ENCODE results near the gene LPAR1. TPM values are rescaled to one million over a fixed set of nuclear protein-coding genes. Genes with fewer than 3 reads are reported as not detected.

LPAR1 gene
- total RNA-seq, 1 donor from 2014 or later, result 5.6 TPM

GRCh38 chr9:110979636-110980035 lies 58.6 kb downstream of the LPAR1 start:
- H3K36me3 Mint-ChIP-seq (ENCODE audit: low read depth, unreplicated experiment), result no peaks in the 10 kb centered on the region
- H3K4me1 Mint-ChIP-seq (ENCODE audit: unreplicated experiment), result peaks cover 33% of the 10 kb centered on the region
- H3K27me3 Mint-ChIP-seq (ENCODE audit: unreplicated experiment), result peaks cover 2% of the 10 kb centered on the region
- peak overlapping the region; percentile 0 for H3K4me3 Mint-ChIP-seq (ENCODE audit: unreplicated experiment)
- no peak for TF ChIP-seq CTCF (IDR thresholded peaks at IDR 0.05; ENCODE audit: unreplicated experiment)
- H3K27ac Mint-ChIP-seq (ENCODE audit: unreplicated experiment), result peak overlapping the region; percentile 74
- no peak for DNase-seq (ENCODE audit: low spot score)
- no peaks in the 10 kb centered on the region for H3K9me3 Mint-ChIP-seq (ENCODE audit: unreplicated experiment)

- no peak for DNase-seq (ENCODE audit: low spot score)
- Mint-ChIP-seq H3K4me3 (ENCODE audit: unreplicated experiment) (no peak overlapping the region), H3K36me3 (ENCODE audit: low read depth, unreplicated experiment) (no peaks in the 10 kb centered on the region), H3K27ac (ENCODE audit: unreplicated experiment) (peak overlapping the region; percentile 17), H3K9me3 (ENCODE audit: unreplicated experiment) (no peaks in the 10 kb centered on the region), H3K27me3 (ENCODE audit: unreplicated experiment) (peaks cover 2% of the 10 kb centered on the region), H3K4me1 (ENCODE audit: unreplicated experiment) (peaks cover 27% of the 10 kb centered on the region)
- no peak for TF ChIP-seq CTCF (IDR thresholded peaks at IDR 0.05; ENCODE audit: unreplicated experiment)
These were observed 59.8 kb downstream of the LPAR1 start for GRCh38 chr9:110978516-110978915.

GRCh38 chr9:110977259-110977709 lies 61.0 kb downstream of the LPAR1 start:
- DNase-seq (ENCODE audit: low spot score), result no peak
- Mint-ChIP-seq H3K27ac (ENCODE audit: unreplicated experiment) (no peak overlapping the region), H3K4me3 (ENCODE audit: unreplicated experiment) (no peak overlapping the region), H3K27me3 (ENCODE audit: unreplicated experiment) (peaks cover 2% of the 10 kb centered on the region), H3K9me3 (ENCODE audit: unreplicated experiment) (no peaks in the 10 kb centered on the region), H3K36me3 (ENCODE audit: low read depth, unreplicated experiment) (no peaks in the 10 kb centered on the region), H3K4me1 (ENCODE audit: unreplicated experiment) (peaks cover 27% of the 10 kb centered on the region)
- no peak for TF ChIP-seq CTCF (IDR thresholded peaks at IDR 0.05; ENCODE audit: unreplicated experiment)

- H3K36me3 Mint-ChIP-seq (ENCODE audit: low read depth, unreplicated experiment), result no peaks in the 10 kb centered on the region
- no peaks in the 10 kb centered on the region for H3K9me3 Mint-ChIP-seq (ENCODE audit: unreplicated experiment)
- H3K27ac Mint-ChIP-seq (ENCODE audit: unreplicated experiment), result no peak overlapping the region
- H3K4me3 Mint-ChIP-seq (ENCODE audit: unreplicated experiment), result no peak overlapping the region
- no peak for DNase-seq (ENCODE audit: low spot score)
- H3K4me1 Mint-ChIP-seq (ENCODE audit: unreplicated experiment), result peaks cover 27% of the 10 kb centered on the region
- H3K27me3 Mint-ChIP-seq (ENCODE audit: unreplicated experiment), result no peaks in the 10 kb centered on the region
- TF ChIP-seq CTCF (IDR thresholded peaks at IDR 0.05; ENCODE audit: unreplicated experiment), result no peak
These were observed 62.3 kb downstream of the LPAR1 start for GRCh38 chr9:110975969-110976368.

GRCh38 chr9:110975278-110975677 lies 63.0 kb downstream of the LPAR1 start:
- Mint-ChIP-seq H3K27ac (ENCODE audit: unreplicated experiment) (no peak overlapping the region), H3K27me3 (ENCODE audit: unreplicated experiment) (no peaks in the 10 kb centered on the region), H3K4me1 (ENCODE audit: unreplicated experiment) (peaks cover 24% of the 10 kb centered on the region), H3K4me3 (ENCODE audit: unreplicated experiment) (no peak overlapping the region), H3K36me3 (ENCODE audit: low read depth, unreplicated experiment) (no peaks in the 10 kb centered on the region), H3K9me3 (ENCODE audit: unreplicated experiment) (no peaks in the 10 kb centered on the region)
- TF ChIP-seq CTCF (IDR thresholded peaks at IDR 0.05; ENCODE audit: unreplicated experiment), result no peak
- DNase-seq (ENCODE audit: low spot score), result no peak
